HEK293 (cell line): ENCODE measurements around the gene MC5R.

Source experiments
- ATF2 ChIP-seq: fragments of 450-650 bp; formaldehyde crosslinking; IDR thresholded peaks from 2 replicates; pipeline ENCODE4 v1.5.1; 2016; ENCODE audit warnings: missing biosample characterization, missing genetic modification characterization, low read depth
- CTCF ChIP-seq: fragments of 450-650 bp; formaldehyde crosslinking; IDR thresholded peaks from 2 replicates; pipeline ENCODE4 v1.5.1; 2016; ENCODE audit warnings: missing biosample characterization, missing genetic modification characterization
- GLI2 ChIP-seq: fragments of 450-650 bp; formaldehyde crosslinking; IDR thresholded peaks from 2 replicates; pipeline ENCODE4; 2017; ENCODE audit warnings: missing biosample characterization, missing genetic modification characterization, low read depth, borderline replicate concordance
- KLF16 ChIP-seq: fragments of 450-650 bp; formaldehyde crosslinking; IDR thresholded peaks from 2 replicates; pipeline ENCODE4 v1.5.1; 2017; ENCODE audit warnings: missing biosample characterization, missing genetic modification characterization
- PATZ1 ChIP-seq: fragments of 450-650 bp; formaldehyde crosslinking; IDR thresholded peaks from 2 replicates; pipeline ENCODE4 v1.5.1; 2016; ENCODE audit warnings: missing biosample characterization, missing genetic modification characterization
- PRDM1 ChIP-seq: fragments of 450-650 bp; formaldehyde crosslinking; IDR thresholded peaks from 2 replicates; pipeline ENCODE4; 2016; ENCODE audit warnings: missing biosample characterization, missing genetic modification characterization
- ZFP3 ChIP-seq: fragments of 450-650 bp; formaldehyde crosslinking; IDR thresholded peaks from 2 replicates; pipeline ENCODE4 v1.5.1; 2016; ENCODE audit warnings: low read depth, missing biosample characterization, missing genetic modification characterization
- ZNF350 ChIP-seq: fragments of 450-650 bp; formaldehyde crosslinking; IDR thresholded peaks from 2 replicates; pipeline ENCODE4 v1.5.0; 2017; ENCODE audit warnings: missing biosample characterization, mild to moderate bottlenecking, missing genetic modification characterization
- ZNF416 ChIP-seq: fragments of 450-650 bp; formaldehyde crosslinking; IDR thresholded peaks from 2 replicates; pipeline ENCODE4 v1.5.1; 2016; ENCODE audit warnings: missing biosample characterization, missing genetic modification characterization
- ZNF501 ChIP-seq: fragments of 450-650 bp; formaldehyde crosslinking; IDR thresholded peaks from 2 replicates; pipeline ENCODE4 v1.5.1; 2016; ENCODE audit warnings: missing biosample characterization, missing genetic modification characterization
- ZNF510 ChIP-seq: fragments of 450-650 bp; formaldehyde crosslinking; IDR thresholded peaks from 2 replicates; pipeline ENCODE4 v1.5.1; 2018; ENCODE audit warnings: mild to moderate bottlenecking, missing genetic modification characterization, missing biosample characterization; ENCODE audit not compliant: insufficient replicate concordance
- ZNF664 ChIP-seq: fragments of 450-650 bp; formaldehyde crosslinking; IDR thresholded peaks from 2 replicates; pipeline ENCODE4 v1.5.1; 2016; ENCODE audit warnings: missing biosample characterization, missing genetic modification characterization
- ZNF704 ChIP-seq: fragments of 450-650 bp; formaldehyde crosslinking; IDR thresholded peaks from 2 replicates; pipeline ENCODE4 v1.5.1; 2016; ENCODE audit warnings: missing biosample characterization, missing genetic modification characterization
- ZSCAN18 ChIP-seq: fragments of 450-650 bp; formaldehyde crosslinking; IDR thresholded peaks from 2 replicates; pipeline ENCODE4 v1.5.1; 2016; ENCODE audit warnings: missing biosample characterization, missing genetic modification characterization

GRCh38 chr18:13849791-13850190 is 25.8 kb downstream of the MC5R start:
- TF ChIP-seq PATZ1 (tag by site-specific recombination): no peak
- TF ChIP-seq ZNF350: no peak
- no peak for TF ChIP-seq ATF2 (tag by site-specific recombination)
- TF ChIP-seq ZNF501 (tag by site-specific recombination): no peak
- no peak for TF ChIP-seq ZSCAN18
- TF ChIP-seq ZNF416 (tag by site-specific recombination): no peak
- no peak for TF ChIP-seq PRDM1
- TF ChIP-seq ZFP3 (tag by site-specific recombination): no peak
- no peak for TF ChIP-seq ZNF704 (tag by site-specific recombination)
- TF ChIP-seq ZNF664: no peak
- no peak for TF ChIP-seq GLI2 (tag by site-specific recombination)
- TF ChIP-seq ZNF510 (tag by site-specific recombination): no peak
- TF ChIP-seq KLF16: no peak
- no peak for TF ChIP-seq CTCF (tag by site-specific recombination)
